Measurements from ENCODE around the gene SLCO1C1.
"Not testable (repeated sequence)": the region's sequence is repeated elsewhere in the genome, so short reads cannot be mapped to it uniquely, and the experiment has no call there.

Gene SLCO1C1

GRCh38 chr12:20695232-20695631 lies at the start of gene SLCO1C1:
TSS of gene SLCO1C1 (plus strand) at chr12:20695332. CDS start at chr12:20699577, 4,245 bp downstream.
- no peak for DNase-seq

- DNase-seq, result no peak
These were observed 48.8 kb upstream of the SLCO1C1 start for GRCh38 chr12:20646239-20646827.

DNA sequence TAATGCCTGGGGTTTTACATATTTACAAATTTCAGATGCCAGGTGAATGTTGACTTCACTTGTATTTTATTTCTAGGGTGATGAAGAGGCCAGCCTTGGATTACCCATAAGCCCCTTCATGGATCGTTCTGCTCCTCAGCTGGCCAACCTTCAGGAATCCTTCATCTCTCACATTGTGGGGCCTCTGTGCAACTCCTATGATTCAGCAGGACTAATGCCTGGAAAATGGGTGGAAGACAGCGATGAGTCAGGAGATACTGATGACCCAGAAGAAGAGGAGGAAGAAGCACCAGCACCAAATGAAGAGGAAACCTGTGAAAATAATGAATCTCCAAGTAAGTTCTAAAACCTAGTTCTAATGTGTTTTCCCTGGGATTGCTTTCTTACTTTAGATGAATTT lies 41.3 kb upstream of the SLCO1C1 start:
- no peak for DNase-seq

DNA sequence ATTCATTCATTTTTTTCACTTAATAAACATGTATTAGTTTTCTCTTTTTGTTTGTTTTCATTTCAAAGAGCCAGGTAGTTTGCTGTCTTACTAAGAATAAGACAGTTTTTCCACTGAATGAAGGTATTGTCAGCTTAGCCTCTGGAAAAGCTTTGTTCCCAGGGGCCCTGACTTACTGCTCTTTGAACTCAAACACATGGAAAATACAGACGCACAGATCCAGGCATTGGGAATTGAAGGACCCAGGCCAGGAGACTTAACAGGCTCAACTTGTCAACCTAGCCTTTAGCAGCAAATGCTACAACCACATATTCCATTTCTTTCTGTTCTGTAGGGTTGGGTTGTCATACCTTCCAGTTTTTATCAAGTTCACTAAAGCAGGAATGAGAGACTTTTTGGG lies 38.5 kb upstream of the SLCO1C1 start:
- no peak for DNase-seq

- no peak for DNase-seq
These were observed 37.6 kb upstream of the SLCO1C1 start for GRCh38 chr12:20657496-20657895.

DNA sequence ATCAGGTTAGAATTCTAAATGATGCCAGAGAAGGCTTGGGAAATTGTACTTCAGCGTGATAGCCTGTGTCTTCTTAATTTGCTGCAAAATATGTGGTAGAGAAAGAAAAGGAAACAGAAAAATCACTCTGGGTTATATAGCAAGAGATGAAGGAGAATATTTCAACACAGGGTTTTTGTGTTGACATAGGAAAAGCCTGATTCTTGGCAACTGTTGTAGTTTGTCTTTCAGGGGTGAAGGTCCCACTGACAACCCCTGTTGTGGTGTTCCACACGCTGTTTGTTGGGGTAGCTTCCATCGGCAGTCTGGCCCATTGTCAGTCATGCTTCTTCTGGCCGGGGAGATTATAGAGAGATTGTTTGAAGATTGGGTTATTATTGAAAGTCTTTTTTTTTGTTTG lies 13.8 kb upstream of the SLCO1C1 start:
- no peak for DNase-seq

DNA sequence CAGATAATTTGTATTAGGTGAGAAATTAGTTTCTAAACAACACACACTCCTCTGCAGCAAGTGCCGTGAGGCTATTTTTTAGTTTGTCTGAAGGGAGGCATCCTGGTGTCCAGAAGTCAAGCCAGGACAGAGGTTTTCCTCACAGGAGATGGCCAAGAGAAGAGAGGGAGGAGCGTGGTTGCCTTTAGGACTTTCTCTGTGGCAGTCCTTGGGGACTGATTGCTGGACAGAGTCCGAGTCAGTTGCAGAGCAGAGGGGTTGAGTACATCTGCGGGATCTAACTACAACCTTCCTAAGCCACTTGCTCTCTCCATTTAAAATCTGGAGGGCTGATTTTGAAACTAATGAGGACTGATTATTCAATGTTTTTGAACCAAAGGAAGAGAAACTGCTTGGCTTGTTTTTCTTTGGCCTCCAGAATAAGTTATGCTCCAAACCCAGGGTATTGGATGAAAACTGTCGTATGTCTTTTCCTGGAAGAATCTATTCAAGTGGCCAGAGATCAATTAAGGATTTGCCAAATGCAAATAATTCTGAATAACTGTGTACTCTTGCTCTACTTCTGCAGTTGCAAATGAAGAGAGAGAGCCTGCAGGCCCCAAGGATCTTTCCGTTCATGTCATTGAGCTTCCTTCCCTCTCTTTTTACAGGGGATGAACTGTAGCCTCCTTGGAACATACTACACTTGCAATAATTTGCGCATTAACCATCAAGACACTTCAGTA lies 1.2 kb downstream of the SLCO1C1 start:
- no peak for DNase-seq

- no peak for DNase-seq
These were observed 6.0 kb downstream of the SLCO1C1 start for GRCh38 chr12:20701106-20701505.

GRCh38 chr12:20704860-20705259 lies 9.7 kb downstream of the SLCO1C1 start:
- no peak for DNase-seq

DNA sequence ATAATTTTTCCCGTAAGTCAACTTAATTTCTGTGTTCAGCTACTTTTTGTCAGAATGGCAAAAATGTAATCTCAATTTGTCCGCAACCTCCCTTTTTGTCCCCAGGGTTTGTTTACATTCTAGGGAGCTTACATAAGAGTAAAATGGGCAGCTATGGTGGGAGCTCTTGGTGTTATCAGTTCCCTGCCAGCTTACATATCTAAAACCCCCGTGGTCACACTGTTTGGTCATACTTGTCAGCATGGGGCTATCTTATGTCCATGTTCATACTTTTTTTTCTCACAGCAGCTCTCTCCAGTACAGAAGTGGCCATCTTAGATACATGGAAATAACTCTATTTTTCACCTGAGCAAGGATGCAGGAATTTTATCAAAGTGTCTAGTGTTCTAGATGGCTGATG lies 16.7 kb downstream of the SLCO1C1 start:
- DNase-seq, result no peak

- DNase-seq, result no peak
These were observed 20.9 kb downstream of the SLCO1C1 start for GRCh38 chr12:20716037-20716436.

- DNase-seq, result no peak
These were observed 21.9 kb downstream of the SLCO1C1 start for GRCh38 chr12:20716985-20717384.

DNA sequence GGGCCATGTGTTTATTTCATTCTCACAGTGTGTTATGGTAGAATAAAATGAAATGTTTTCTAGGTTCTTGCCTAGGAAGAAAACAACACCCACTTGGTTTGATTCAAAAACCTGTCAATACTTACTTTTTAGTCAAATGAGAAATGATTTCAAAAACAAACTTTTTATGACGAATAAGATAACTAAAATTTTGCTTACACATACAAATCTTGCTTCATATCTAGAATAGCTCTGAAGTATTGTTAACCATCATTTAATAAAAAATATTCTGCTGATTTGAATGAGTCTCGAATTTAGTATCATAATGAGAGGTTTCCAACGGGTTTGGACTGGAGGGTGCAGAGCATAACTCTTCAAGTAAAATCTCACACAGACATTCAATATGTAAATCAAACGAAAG lies 23.2 kb downstream of the SLCO1C1 start:
- DNase-seq, result no peak

DNA sequence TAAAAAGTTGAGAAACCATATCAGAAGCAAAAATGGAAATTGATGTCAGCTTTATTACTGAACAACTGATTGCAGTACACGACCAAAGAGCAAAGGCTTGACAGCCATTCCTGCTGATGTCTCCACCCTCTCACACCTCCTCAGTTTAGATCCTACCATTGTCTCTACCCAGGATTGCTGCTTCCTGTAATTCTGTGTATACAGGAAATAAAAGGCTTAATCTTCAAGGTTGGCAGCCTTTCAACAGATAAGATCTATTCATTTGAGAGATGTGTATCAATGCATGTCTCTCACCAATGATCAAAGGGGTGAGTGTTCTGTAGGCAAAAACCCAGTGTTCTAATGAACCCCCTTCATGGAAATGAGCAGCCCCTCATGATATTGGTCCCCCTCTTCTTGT lies 27.0 kb downstream of the SLCO1C1 start:
- DNase-seq, result no peak

GRCh38 chr12:20731274-20731673 lies 36.1 kb downstream of the SLCO1C1 start:
- no peak for DNase-seq

- DNase-seq, result no peak
These were observed 45.8 kb downstream of the SLCO1C1 start for GRCh38 chr12:20740972-20741371.

DNA sequence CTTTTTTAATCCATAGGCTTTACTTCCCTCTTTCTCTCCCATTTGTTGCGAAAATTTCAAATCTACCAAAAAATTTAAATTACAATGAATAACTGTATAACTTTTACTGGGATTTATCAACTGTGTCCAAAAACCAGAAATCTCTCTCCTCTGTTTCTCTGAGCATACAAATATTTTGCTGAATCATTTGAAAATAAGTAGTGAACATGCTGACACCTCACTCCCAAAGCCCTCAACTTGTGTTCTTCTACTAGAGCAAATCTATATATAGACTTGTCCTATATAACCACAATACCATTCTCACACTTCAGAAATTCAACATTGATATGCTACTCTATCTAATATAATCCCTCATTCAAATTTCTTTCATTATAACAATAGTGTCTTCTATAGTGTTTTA lies 53.1 kb downstream of the SLCO1C1 start:
- DNase-seq, result no peak

DNA sequence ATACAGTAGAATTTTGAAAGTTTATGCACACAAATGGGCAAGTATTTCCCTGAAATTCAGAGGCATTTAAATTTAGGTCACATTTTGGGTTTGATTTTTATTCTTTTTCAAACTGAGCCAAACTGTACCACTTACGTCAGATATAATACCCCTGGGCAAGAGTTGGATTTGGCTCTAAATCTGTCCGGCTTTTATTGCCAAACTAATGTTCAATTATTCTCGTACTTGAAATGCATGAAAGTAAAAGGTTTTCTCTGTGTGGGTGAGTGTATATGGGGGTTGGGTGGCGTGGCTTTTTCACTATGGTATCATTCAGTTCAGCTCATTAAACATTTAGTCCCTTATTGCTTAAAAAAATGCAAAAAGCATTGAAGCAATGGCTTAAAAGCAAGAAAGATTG lies 55.9 kb downstream of the SLCO1C1 start:
- no peak for DNase-seq

- no peak for DNase-seq
These were observed 82.3 kb downstream of the SLCO1C1 start for GRCh38 chr12:20777420-20777819.

DNA sequence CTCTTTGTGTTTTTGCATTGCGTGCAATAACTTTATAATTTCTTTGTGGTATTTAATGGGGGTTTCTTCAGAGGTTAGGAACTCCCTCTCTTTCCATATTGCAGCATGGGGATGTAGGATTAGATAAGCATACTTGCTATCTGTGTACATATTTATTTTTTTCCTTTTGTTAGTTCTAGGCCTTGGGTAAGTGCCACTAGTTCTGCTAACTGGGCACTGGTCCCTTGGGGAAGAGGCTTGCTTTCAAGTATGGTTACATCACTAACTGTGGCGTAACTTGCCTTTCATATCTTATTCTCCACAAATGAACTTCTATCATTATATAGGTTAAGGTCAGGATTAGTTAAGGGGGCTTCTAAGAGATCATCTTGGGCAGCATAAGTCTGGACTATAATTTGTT lies 83.8 kb downstream of the SLCO1C1 start:
- no peak for DNase-seq

DNA sequence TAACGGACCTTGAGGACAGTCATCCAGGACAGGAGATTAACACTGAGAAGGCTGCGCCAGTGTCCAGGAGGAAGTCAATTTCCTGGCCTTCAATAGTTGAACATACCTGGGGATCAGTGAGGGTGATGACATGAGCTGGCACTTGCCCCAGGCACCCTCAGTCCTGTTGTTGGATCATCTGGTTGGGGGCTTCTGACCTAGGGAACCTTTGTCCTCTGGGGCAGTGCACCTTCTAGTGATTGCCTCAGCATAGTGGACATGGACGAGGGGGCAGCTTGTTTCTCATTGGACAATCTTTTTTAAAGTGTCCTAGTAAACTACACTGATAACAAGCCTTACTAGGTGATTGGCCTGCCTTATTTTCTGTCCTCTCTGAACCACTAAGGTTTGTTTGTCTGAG lies 84.8 kb downstream of the SLCO1C1 start:
- DNase-seq, result not testable (repeated sequence)

- DNase-seq, result not testable (repeated sequence)
These were observed 88.7 kb downstream of the SLCO1C1 start for GRCh38 chr12:20783796-20784357.

- no peak for DNase-seq
These were observed 97.8 kb downstream of the SLCO1C1 start for GRCh38 chr12:20792971-20793370.

GRCh38 chr12:20798554-20798953 lies 103.4 kb downstream of the SLCO1C1 start:
- no peak for DNase-seq

DNA sequence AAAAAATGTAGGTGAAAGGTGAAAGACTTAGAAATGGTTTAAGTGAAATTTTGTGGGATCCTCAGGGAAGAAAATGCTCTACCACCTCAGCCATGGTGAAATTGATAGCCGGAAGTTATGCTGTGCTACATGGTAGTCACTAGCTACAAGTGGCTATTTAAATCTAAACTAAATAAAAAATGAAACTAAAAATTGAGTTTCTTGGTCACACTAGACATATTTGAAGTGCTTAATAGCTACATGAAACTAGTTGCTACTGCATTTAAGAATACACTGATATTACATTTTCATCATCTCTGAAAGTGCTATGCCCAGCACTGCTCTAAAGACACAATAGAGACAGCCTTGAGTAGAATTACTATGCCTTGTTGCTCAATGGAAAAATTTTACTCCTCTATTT lies 105.0 kb downstream of the SLCO1C1 start:
- no peak for DNase-seq

Measured in stimulated activated CD4-positive, alpha-beta T cell treated with anti-CD3 and anti-CD28 coated beads, Interleukin-1b, Interleukin-23, amount 100 ng/mL, for 48 hours (primary cell).